IMR-90 (cell line): ENCODE measurements around the gene FAM193B. TPM values are rescaled to one million over a fixed set of nuclear protein-coding genes. Genes with fewer than 3 reads are reported as not detected.

Experiments used
- ATAC-seq: fragments of 200-7000 bp; cut with Tn5 transposase; 2 replicates; pipeline ENCODE4 v1.9.1; 2020; ENCODE audit warnings: low read depth, mild to moderate bottlenecking, moderate library complexity
- BruUV-seq: library from RNA; stranded (reverse); fragments of 400-500 nt; replicated peaks from 2 replicates; lab custom pipeline; 2021; lab: Mats Ljungman, UMichigan
- CTCF ChIA-PET: fragments of 300-600 bp; formaldehyde crosslinking; extraction: SDS; loops from one replicate; lab custom pipeline; 2021; ENCODE audit warnings: antibody characterized with exemption; lab: Yijun Ruan, JAX
- POLR2A ChIA-PET: fragments of 300-600 bp; sonication (Branson Sonifier 250); formaldehyde crosslinking; loops from one replicate; lab custom pipeline; 2022; ENCODE audit warnings: antibody characterized with exemption; ENCODE audit not compliant: unreplicated experiment; lab: Charles Lee
- DNase-seq: peaks from one replicate; pipeline ENCODE4 v3.0.0; 2013
- H2AFZ ChIP-seq: replicated peaks from 2 replicates; pipeline ENCODE3; 2013; ENCODE audit warnings: low read length, mild to moderate bottlenecking; ENCODE audit not compliant: poor library complexity
- H2AK5ac ChIP-seq: 2 replicates; pipeline ENCODE4 v1.6.1; 2013; ENCODE audit warnings: low read depth, low read length, inconsistent platforms
- H2AK9ac ChIP-seq: replicated peaks from 2 replicates; pipeline ENCODE3; 2013; ENCODE audit warnings: mild to moderate bottlenecking, low read depth, low read length, moderate library complexity; ENCODE audit not compliant: poor library complexity
- H2BK120ac ChIP-seq: 2 replicates; pipeline ENCODE4 v1.6.1; 2013; ENCODE audit warnings: low read depth, low read length, inconsistent platforms
- H2BK15ac ChIP-seq: 3 replicates; pipeline ENCODE4 v1.6.1; 2013; ENCODE audit warnings: low read depth, low read length, inconsistent platforms
- H2BK20ac ChIP-seq: 2 replicates; pipeline ENCODE4 v1.6.1; 2013; ENCODE audit warnings: low read depth, mild to moderate bottlenecking, inconsistent platforms, low read length, moderate library complexity
- H2BK5ac ChIP-seq: 2 replicates; pipeline ENCODE4 v1.6.1; 2013; ENCODE audit warnings: mild to moderate bottlenecking, low read depth, low read length, inconsistent platforms; ENCODE audit not compliant: poor library complexity, severe bottlenecking
- H3K14ac ChIP-seq: replicated peaks from 2 replicates; pipeline ENCODE4 v1.6.1; 2013; ENCODE audit warnings: low read depth, low read length, inconsistent platforms
- H3K18ac ChIP-seq: 2 replicates; pipeline ENCODE4 v1.6.1; 2013; ENCODE audit warnings: low read depth, low read length, control low read depth
- H3K23ac ChIP-seq: 2 replicates; pipeline ENCODE4 v1.6.1; 2013; ENCODE audit warnings: low read depth, low read length, inconsistent platforms
- H3K27ac ChIP-seq: 2 replicates; pipeline ENCODE4 v1.5.1; 2013; ENCODE audit warnings: mild to moderate bottlenecking, control low read depth, low read length; ENCODE audit not compliant: insufficient read depth
- H3K27me3 ChIP-seq: 2 replicates; pipeline ENCODE4 v1.6.1; 2013; ENCODE audit warnings: low read length; ENCODE audit not compliant: control insufficient read depth, insufficient read depth
- H3K36me3 ChIP-seq: 2 replicates; pipeline ENCODE4 v1.6.1; 2013; ENCODE audit warnings: low read length, mixed read lengths; ENCODE audit not compliant: control insufficient read depth, insufficient read depth
- H3K4ac ChIP-seq: 2 replicates; pipeline ENCODE4 v1.6.1; 2013; ENCODE audit warnings: low read depth, low read length, inconsistent platforms
- H3K4me1 ChIP-seq: 2 replicates; pipeline ENCODE4 v1.6.1; 2013; ENCODE audit warnings: low read length, mixed read lengths; ENCODE audit not compliant: control insufficient read depth, insufficient read depth
- H3K4me2 ChIP-seq: 2 replicates; pipeline ENCODE4 v1.6.1; 2013; ENCODE audit warnings: low read depth, mild to moderate bottlenecking, control low read depth, low read length, moderate library complexity
- H3K4me3 ChIP-seq: 2 replicates; pipeline ENCODE4 v1.5.1; 2013; ENCODE audit warnings: low read depth, mild to moderate bottlenecking, control low read depth, low read length, moderate library complexity; ENCODE audit not compliant: insufficient read depth
- H3K56ac ChIP-seq: 2 replicates; pipeline ENCODE4 v1.6.1; 2013; ENCODE audit warnings: low read length, inconsistent platforms; ENCODE audit not compliant: insufficient read depth; ENCODE audit errors: extremely low read depth
- H3K79me1 ChIP-seq, 2 experiments: 2 replicates each; pipeline ENCODE4 v1.6.1; 2013; ENCODE audit warnings: low read length in 2 of 2, inconsistent platforms in 1 of 2, low read depth in 1 of 2
- H3K9ac ChIP-seq: 2 replicates; pipeline ENCODE4 v1.6.1; 2013; ENCODE audit warnings: low read depth, low read length, control low read depth
- H3K9me1 ChIP-seq: 2 replicates; pipeline ENCODE4 v1.6.1; 2013; ENCODE audit warnings: low read length, inconsistent platforms; ENCODE audit not compliant: insufficient read depth
- H3K9me3 ChIP-seq: 2 replicates; pipeline ENCODE4 v1.6.1; 2013; ENCODE audit warnings: low read length; ENCODE audit not compliant: control insufficient read depth, insufficient read depth
- H4K20me1 ChIP-seq: 2 replicates; pipeline ENCODE4 v1.6.1; 2013; ENCODE audit warnings: low read length, inconsistent platforms; ENCODE audit not compliant: insufficient read depth
- H4K5ac ChIP-seq: 2 replicates; pipeline ENCODE4 v1.6.1; 2013; ENCODE audit warnings: mild to moderate bottlenecking, low read depth, low read length, control low read depth
- H4K8ac ChIP-seq, 2 experiments: 2 replicates each; pipeline ENCODE4 v1.6.1; 2013; ENCODE audit warnings: low read depth in 2 of 2, low read length in 2 of 2, control low read depth in 1 of 2, inconsistent platforms in 1 of 2
- H4K91ac ChIP-seq: 2 replicates; pipeline ENCODE4 v1.6.1; 2013; ENCODE audit warnings: low read depth, low read length, inconsistent platforms; ENCODE audit not compliant: insufficient read depth
- CHD1 ChIP-seq: IDR thresholded peaks from 2 replicates; pipeline ENCODE4 v1.6.1; 2012; ENCODE audit warnings: low read depth, low read length, improper control_type of control experiment
- FOS ChIP-seq: fragments of 150-350 bp; IDR thresholded peaks from 2 replicates; pipeline ENCODE4 v1.6.1; 2016; ENCODE audit warnings: low read depth, low read length
- MAZ ChIP-seq: IDR thresholded peaks from 2 replicates; pipeline ENCODE4 v1.6.1; 2012; ENCODE audit warnings: low read depth, mild to moderate bottlenecking, low read length, improper control_type of control experiment, moderate library complexity, borderline replicate concordance
- MXI1 ChIP-seq: IDR thresholded peaks from 2 replicates; pipeline ENCODE4 v1.6.1; 2012; ENCODE audit warnings: low read depth, mild to moderate bottlenecking, low read length, moderate library complexity, borderline replicate concordance
- NFE2L2 ChIP-seq: fragments of 150-350 bp; IDR thresholded peaks from 2 replicates; pipeline ENCODE4 v1.6.1; 2016; ENCODE audit warnings: low read depth, mild to moderate bottlenecking, low read length
- POLR2A ChIP-seq: IDR thresholded peaks from 2 replicates; pipeline ENCODE4 v1.6.1; 2012; ENCODE audit warnings: mild to moderate bottlenecking, low read depth, low read length
- RAD21 ChIP-seq: IDR thresholded peaks from 2 replicates; pipeline ENCODE4 v1.6.1; 2012; ENCODE audit warnings: low read length, improper control_type of control experiment
- RFX5 ChIP-seq: IDR thresholded peaks from 2 replicates; pipeline ENCODE4 v1.8.0; 2012; ENCODE audit warnings: low read depth, mild to moderate bottlenecking, low read length, moderate library complexity
- USF2 ChIP-seq: fragments of 150-350 bp; IDR thresholded peaks from 2 replicates; pipeline ENCODE4 v1.6.1; 2017; ENCODE audit warnings: mild to moderate bottlenecking, antibody characterized with exemption, low read length, low read depth
- WGBS, 2 experiments: methylation state at CpG; one replicate each; pipeline versions ENCODE4 v1.1.5 to v1.1.7; 2013; ENCODE audit warnings: missing lambda C conversion rate in 2 of 2; ENCODE audit not compliant: insufficient read length in 1 of 2; ENCODE audit errors: extremely low coverage in 2 of 2; 5-methylcytosine and 5-hydroxymethylcytosine counted together
- dilution Hi-C: fragments of 300-500 bp; cut with HindIII; formaldehyde crosslinking; loops from one replicate; pipeline ENCODE4 v1.14.3; 2018; ENCODE audit warnings: low sequenced_read_pairs; ENCODE audit not compliant: unreplicated experiment
- in situ Hi-C: fragments of 300-500 bp; cut with MboI; formaldehyde crosslinking; loops from 3 replicates; pipeline ENCODE4 v1.14.3; 2019; ENCODE audit warnings: low sequenced_read_pairs, inconsistent platforms, mixed read lengths
- intact Hi-C: fragments of 100-400 bp; cut with micrococcal nuclease; formaldehyde crosslinking; loops from 2 replicates; pipeline ENCODE4 v1.10.0; 2022
- polyA plus RNA-seq, 3 experiments: library from polyadenylated mRNA; depleted of rRNA; stranded (reverse); fragments of >200 nt; gene quantifications; 2 replicates each; pipeline ENCODE4 v1.2.3, GENCODE V29; 2012; ENCODE audit warnings: low replicate concordance in 1 of 3
- total RNA-seq: library from RNA; depleted of rRNA; stranded (reverse); fragments of >200 nt; gene quantifications from 2 replicates; pipeline ENCODE4 v1.2.3, GENCODE V29; 2012

FAM193B gene
- total and polyA plus RNA-seq, 2 of the 4 experiments (the other 2 are of a cell fraction): 9.5 to 52.2 TPM

GRCh38 chr5:177557796-177558195, 3.4 kb upstream of the FAM193B start:
- no peak for ATAC-seq
- intact Hi-C loops (no loop called here), dilution Hi-C loops (no loop called here), in situ Hi-C loops (no loop called here)
- H3K79me1 ChIP-seq: peaks cover 0 to 13% of the 10 kb centered on the region in 2 experiments; a peak in 2 of 4 replicates
- TF ChIP-seq CHD1: no peak
- no peak for TF ChIP-seq RFX5
- no peak for TF ChIP-seq FOS
- no peak for TF ChIP-seq POLR2A
- TF ChIP-seq RAD21: no peak
- TF ChIP-seq MAZ: no peak
- TF ChIP-seq MXI1: no peak
- TF ChIP-seq NFE2L2: no peak
- TF ChIP-seq USF2: no peak
- no peak overlapping the region for H4K8ac ChIP-seq
- H3K4me3 ChIP-seq: no peak overlapping the region
- H2AK5ac ChIP-seq: no peak overlapping the region
- no peak overlapping the region for H4K5ac ChIP-seq
- 0 out of 2 replicates have a peak, but pooled peaks cover 2% of the 10 kb centered on the region for H3K36me3 ChIP-seq
- no peak overlapping the region for H3K18ac ChIP-seq
- no peaks in the 10 kb centered on the region for H3K27me3 ChIP-seq
- peaks cover 10% of the 10 kb centered on the region for H4K20me1 ChIP-seq
- H3K9me1 ChIP-seq: peaks cover 12% of the 10 kb centered on the region
- H2AFZ ChIP-seq: no peak overlapping the region
- no peak overlapping the region for H2AK9ac ChIP-seq
- no peak overlapping the region for H3K4me2 ChIP-seq
- CTCF ChIA-PET: no interaction called here
- H3K23ac ChIP-seq: no peak overlapping the region
- H4K91ac ChIP-seq: no peak overlapping the region
- H2BK20ac ChIP-seq: no peak overlapping the region
- POLR2A ChIA-PET: no interaction called here
- H3K9ac ChIP-seq: no peak overlapping the region
- BruUV-seq: no TSS peak
- H2BK5ac ChIP-seq: no peak overlapping the region
- no peaks in the 10 kb centered on the region for H3K9me3 ChIP-seq
- DNase-seq: no peak
- no peak overlapping the region for H3K14ac ChIP-seq
- WGBS, 2 experiments: no CpG with 5 or more reads among the region's 5 CpGs
- no peak overlapping the region for H3K56ac ChIP-seq
- H2BK120ac ChIP-seq: no peak overlapping the region
- H3K4ac ChIP-seq: no peak overlapping the region
- peaks cover 11% of the 10 kb centered on the region for H3K4me1 ChIP-seq
- H2BK15ac ChIP-seq: no peak overlapping the region
- no peak overlapping the region for H3K27ac ChIP-seq
